ENCODE results near the gene TSSK2.

TSSK2 gene

DNA sequence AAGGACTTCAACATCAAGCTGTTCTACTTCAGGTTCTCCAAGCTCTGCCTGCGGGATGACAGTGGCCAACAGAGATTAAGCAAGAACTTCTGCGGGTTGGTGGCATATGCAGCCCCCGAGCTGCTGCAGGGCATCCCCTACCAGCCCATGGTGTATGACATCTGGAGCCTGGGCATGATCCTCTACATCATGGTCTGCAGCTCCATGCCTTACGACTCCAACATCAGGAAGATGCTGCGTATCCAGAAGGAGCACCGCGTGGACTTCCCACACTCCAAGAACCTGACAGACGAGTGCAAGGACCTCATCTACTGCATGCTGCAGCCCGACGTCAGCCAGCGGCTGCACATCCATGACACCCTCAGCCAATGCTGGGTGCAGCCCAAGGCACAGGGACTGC lies 6.1 kb upstream of the TSSK2 start:
- no peak for DNase-seq (ENCODE audit: low read depth in 2 of 2)

- no peak for DNase-seq (ENCODE audit: low read depth in 2 of 2)
Measured at GRCh38 chr22:19125474-19126308, 5.4 kb upstream of the TSSK2 start.

DNA sequence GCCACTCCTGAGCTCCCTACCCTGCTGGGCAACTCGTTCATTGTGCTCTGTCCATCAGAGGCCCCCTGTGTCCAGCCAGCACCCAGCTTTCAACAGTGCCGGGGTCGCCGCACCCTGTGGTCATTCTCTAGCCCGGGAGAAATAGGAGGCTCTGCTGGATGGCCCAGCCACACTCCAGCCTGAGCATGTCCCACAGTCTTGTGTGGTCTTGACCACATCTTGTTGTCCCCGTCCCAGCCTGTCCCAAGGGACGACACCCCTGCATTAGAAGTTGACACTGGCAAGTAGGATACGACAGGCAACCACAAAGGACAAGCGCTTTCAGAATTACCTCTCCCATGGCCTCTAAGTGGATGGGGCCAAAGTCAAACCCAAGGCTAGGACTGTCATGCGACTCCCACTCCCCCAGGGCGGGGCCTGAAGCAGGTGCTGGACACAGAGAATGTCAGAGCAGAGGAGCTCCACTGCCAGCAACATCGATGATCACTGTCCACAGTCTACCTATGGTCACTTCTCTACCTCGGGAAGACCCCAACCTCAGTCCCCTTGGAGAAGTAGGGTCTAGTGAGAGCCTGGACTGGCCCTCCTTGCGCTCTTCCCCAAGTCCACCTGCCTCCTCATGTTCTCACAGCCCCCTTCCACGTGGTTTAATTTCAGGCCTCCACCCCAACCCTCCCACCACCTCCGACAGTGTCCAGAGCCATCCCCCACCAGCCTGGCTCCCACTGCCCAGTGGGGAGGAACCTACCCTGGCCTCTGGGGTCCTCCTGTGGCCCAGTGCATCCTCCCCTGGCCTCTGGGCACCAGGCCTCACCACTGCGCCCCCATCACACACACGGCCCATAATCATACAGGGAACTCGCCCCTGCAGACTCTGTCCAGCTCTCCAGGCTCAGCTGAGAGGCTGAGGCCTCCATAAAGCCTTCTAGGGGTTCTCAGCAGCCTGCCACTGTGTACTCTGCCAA lies 4.5 kb upstream of the TSSK2 start:
- no peak for DNase-seq (ENCODE audit: low read depth in 2 of 2)

GRCh38 chr22:19127329-19128008 lies 3.6 kb upstream of the TSSK2 start:
- DNase-seq (ENCODE audit: low read depth in 2 of 2) = no peak

- no peak for DNase-seq (ENCODE audit: low read depth in 2 of 2)
Measured at GRCh38 chr22:19128009-19128401, 3.1 kb upstream of the TSSK2 start.

GRCh38 chr22:19128946-19129727 lies 2.0 kb upstream of the TSSK2 start:
- no peak for DNase-seq (ENCODE audit: low read depth in 2 of 2)

GRCh38 chr22:19129871-19130270 lies 1.2 kb upstream of the TSSK2 start:
- DNase-seq (ENCODE audit: low read depth in 2 of 2) = no peak

- DNase-seq (ENCODE audit: low read depth in 2 of 2) = no peak
Measured at GRCh38 chr22:19131685-19132015, 542 bp downstream of the TSSK2 start.

- DNase-seq (ENCODE audit: low read depth in 2 of 2) = no peak
Measured at GRCh38 chr22:19132153-19132552, 1.0 kb downstream of the TSSK2 start.

DNA sequence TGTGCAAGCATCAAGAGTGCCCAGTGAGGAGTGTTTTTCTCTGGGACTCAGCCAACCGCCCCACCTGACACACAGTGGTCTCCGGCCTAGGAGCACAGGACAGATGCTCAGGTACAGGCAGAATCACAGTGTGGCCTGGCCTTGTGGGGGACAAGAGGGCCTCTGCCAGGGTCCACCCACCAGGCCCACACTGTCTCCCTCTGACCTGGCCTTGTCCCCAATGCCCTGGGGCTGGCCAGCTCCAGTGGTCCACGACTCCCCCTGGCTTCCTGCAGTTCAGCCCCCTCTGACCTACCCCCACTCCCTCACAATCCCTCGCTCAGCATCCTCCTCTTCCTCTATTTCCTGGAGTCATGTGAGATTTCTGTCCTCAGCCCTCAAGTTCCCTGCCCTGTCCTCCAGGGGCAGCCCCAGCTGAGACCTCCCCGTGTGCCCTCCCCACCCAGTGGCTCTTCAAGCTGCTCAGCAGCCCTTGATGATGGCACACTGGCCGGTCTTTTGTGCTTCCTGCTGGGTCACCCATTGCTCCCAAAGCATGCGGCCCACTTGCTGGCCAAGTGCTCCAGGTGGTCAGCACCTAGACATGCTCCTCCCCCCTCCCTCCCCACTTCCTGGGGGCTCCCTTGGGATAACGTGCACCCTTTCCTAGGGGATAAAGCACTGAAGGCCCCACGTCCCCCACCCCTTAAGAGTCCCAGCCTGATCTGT lies 1.7 kb downstream of the TSSK2 start:
- no peak for DNase-seq (ENCODE audit: low read depth in 2 of 2)

DNA sequence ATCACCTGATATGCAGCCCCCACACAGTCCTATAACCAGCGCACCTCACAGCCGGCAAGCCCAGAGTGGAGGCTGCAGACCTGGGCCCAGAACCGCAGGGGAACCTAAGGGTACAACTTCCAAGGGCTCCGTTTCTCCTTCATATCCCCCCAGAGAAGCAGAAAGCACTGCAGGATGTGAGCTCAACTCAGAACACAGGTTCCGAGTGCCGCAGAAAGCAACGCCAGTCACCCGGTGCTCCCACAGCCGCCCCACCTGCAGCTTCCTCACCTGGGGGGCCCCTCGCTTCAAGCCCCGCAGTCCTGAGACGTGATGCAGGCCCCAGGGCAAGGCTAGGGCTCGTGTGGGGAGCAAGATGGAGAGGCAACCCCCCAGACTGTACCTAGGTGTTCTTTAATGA lies 2.5 kb downstream of the TSSK2 start:
- no peak for DNase-seq (ENCODE audit: low read depth in 2 of 2)

- no peak for DNase-seq (ENCODE audit: low read depth in 2 of 2)
Measured at GRCh38 chr22:19134176-19134831, 3.2 kb downstream of the TSSK2 start.

DNA sequence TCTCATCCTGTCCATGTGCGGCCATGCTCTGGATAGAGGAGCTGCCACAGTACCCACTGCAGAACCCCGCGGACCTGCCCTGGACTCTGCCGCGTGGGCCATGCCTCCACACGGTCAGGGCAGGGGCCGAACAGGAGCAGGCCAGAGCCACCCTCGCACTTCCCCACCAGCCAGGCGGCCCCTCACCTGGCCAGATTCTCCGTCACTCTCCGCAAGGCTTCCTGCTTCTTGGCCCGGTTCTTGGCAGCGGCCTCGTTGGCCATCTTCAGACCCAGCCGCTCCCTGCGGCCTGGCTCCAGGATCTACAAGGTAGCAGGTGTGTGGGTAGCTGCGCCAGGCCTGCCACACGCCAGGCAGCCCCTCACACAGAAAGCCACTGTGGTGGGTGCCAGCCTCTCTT lies 3.8 kb downstream of the TSSK2 start:
- DNase-seq (ENCODE audit: low read depth in 2 of 2) = no peak

GRCh38 chr22:19136915-19137314 lies 5.8 kb downstream of the TSSK2 start:
- DNase-seq (ENCODE audit: low read depth in 2 of 2) = no peak

DNA sequence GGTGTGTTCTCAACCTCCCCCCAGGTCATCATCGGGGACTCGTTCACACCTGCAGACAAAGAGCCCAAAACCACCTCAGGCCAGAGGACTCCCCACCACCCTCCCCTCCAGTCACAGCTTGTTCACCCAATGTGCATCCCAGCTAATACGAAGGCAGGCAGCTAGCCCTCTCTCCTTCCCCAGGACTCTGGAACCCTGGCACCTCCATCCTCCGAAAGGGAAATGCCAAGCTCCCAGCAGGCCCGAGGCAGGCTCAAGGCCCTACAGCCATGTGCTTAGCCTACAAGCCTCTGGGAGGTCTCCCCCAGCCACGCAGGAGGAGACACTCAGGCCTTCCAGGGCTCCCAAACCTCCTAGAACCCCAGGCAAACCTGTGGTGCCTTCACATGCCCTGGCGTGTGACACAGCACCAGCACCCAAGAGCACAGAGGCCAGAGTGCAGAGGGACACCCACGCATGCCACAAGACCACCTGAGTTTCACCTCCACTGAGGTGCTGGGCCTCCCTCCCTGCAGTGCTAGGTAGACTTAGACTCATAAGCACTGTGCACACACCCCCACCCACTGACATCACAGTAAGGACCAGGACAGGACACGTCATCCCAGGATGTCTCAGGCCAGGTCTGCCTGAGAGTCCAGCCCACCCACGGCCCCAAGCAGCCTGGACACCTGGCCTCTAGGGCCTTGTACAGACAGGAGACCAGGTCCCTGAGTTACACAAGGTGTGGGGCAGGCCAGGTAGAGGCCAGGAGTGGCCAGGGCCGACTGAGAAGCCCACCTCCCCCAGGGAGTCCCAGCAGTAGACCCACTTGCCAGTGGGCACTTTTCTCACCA lies 6.5 kb downstream of the TSSK2 start:
- DNase-seq (ENCODE audit: low read depth in 2 of 2) = no peak

GRCh38 chr22:19138217-19139000 lies 7.3 kb downstream of the TSSK2 start:
- no peak for DNase-seq (ENCODE audit: low read depth in 2 of 2)

- no peak for DNase-seq (ENCODE audit: low read depth in 2 of 2)
Measured at GRCh38 chr22:19139001-19139356, 7.9 kb downstream of the TSSK2 start.

DNA sequence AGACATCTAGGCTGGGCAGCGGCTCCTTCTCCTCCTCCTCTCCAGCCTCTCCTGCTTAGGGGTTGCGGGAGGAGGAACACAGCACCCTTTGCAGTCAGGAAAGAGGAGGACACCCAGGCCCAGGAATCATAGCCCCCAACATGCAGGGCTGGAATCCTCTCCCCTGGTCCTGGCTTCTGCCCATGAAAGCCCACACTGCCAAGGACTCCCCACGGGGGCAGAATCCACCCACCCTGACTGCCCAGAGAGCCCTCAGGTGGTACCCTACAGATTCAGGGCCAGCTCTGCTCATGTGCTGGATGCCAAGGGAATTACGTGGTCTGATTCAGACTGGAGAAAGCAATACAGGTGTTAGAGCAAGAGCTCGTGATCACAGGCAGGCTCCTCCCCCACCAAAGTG lies 8.9 kb downstream of the TSSK2 start:
- no peak for DNase-seq (ENCODE audit: low read depth in 2 of 2)

GRCh38 chr22:19142394-19142793 lies 11.3 kb downstream of the TSSK2 start:
- no peak for DNase-seq (ENCODE audit: low read depth in 2 of 2)
